Common myeloid progenitor, CD34-positive (primary cell): Measurements from ENCODE around the gene RAB8A.

Experiments
- CTCF ChIA-PET: fragments of 350-600 bp; sonication (Branson Sonifier 250); formaldehyde crosslinking; loops from one replicate; lab custom pipeline; 2021; ENCODE audit warnings: antibody characterized with exemption; lab: Charles Lee
- POLR2A ChIA-PET: fragments of 350-600 bp; sonication (Branson Sonifier 250); formaldehyde crosslinking; loops from one replicate; lab custom pipeline; 2021; ENCODE audit warnings: antibody characterized with exemption; lab: Charles Lee
- DNase-seq, 3 donors: peaks; one replicate each; pipeline versions ENCODE4 v3.0.0 to v3.0.0-alpha.2; 2013
- H3K27ac ChIP-seq, 2 experiments: 1 replicate in 1 of 2; 2 replicates in 1 of 2; pipeline ENCODE4 v1.7.0; 2013; ENCODE audit warnings: inconsistent platforms in 2 of 2, low read length in 2 of 2, mild to moderate bottlenecking in 2 of 2, low read depth in 1 of 2, moderate library complexity in 1 of 2; ENCODE audit not compliant: severe bottlenecking in 2 of 2, insufficient read depth in 1 of 2, poor library complexity in 1 of 2
- H3K27me3 ChIP-seq, 5 experiments: replicated peaks in 2 of 5; 1 replicate in 3 of 5; 2 replicates in 2 of 5; pipeline versions ENCODE4 v1.6.1 to v1.7.0; 2013; ENCODE audit warnings: low read length in 4 of 5, mild to moderate bottlenecking in 2 of 5, moderate library complexity in 2 of 5, inconsistent platforms in 1 of 5; ENCODE audit not compliant: insufficient read depth in 5 of 5, control insufficient read depth in 4 of 5
- H3K36me3 ChIP-seq, 4 experiments: 1 replicate in 2 of 4; 2 replicates in 2 of 4; pipeline versions ENCODE4 v1.6.1 to v1.7.0; 2013; ENCODE audit warnings: low read length in 3 of 4, control low read depth in 1 of 4, mild to moderate bottlenecking in 1 of 4; ENCODE audit not compliant: control insufficient read depth in 4 of 4, insufficient read depth in 4 of 4
- H3K4me1 ChIP-seq, 4 experiments: 1 replicate in 3 of 4; 2 replicates in 1 of 4; pipeline versions ENCODE4 v1.6.1 to v1.7.1; 2013; ENCODE audit warnings: low read length in 3 of 4, mild to moderate bottlenecking in 3 of 4, control low read depth in 1 of 4, inconsistent platforms in 1 of 4, moderate library complexity in 1 of 4; ENCODE audit not compliant: control insufficient read depth in 4 of 4, insufficient read depth in 4 of 4; ENCODE audit errors: control extremely low read depth in 1 of 4
- H3K4me3 ChIP-seq, 7 experiments: 1 replicate in 4 of 7; 2 replicates in 3 of 7; pipeline versions ENCODE4 v1.5.1 to v1.7.0; 2013; ENCODE audit warnings: mild to moderate bottlenecking in 7 of 7, low read length in 6 of 7, moderate library complexity in 6 of 7, inconsistent platforms in 2 of 7, low read depth in 2 of 7, control low read depth in 1 of 7; ENCODE audit not compliant: insufficient read depth in 4 of 7, control insufficient read depth in 1 of 7; ENCODE audit errors: extremely low read depth in 1 of 7
- H3K9me3 ChIP-seq, 5 experiments: 1 replicate in 4 of 5; 2 replicates in 1 of 5; pipeline versions ENCODE4 v1.6.1 to v1.7.1; 2013; ENCODE audit warnings: low read length in 4 of 5, mild to moderate bottlenecking in 2 of 5, inconsistent platforms in 1 of 5, low read depth in 1 of 5, moderate library complexity in 1 of 5; ENCODE audit not compliant: control insufficient read depth in 4 of 5, insufficient read depth in 2 of 5; ENCODE audit errors: control extremely low read depth in 1 of 5
- WGBS: methylation state at CpG from one replicate; pipeline ENCODE4 v1.1.5; 2013; ENCODE audit not compliant: insufficient coverage; 5-methylcytosine and 5-hydroxymethylcytosine counted together

Gene RAB8A

DNA sequence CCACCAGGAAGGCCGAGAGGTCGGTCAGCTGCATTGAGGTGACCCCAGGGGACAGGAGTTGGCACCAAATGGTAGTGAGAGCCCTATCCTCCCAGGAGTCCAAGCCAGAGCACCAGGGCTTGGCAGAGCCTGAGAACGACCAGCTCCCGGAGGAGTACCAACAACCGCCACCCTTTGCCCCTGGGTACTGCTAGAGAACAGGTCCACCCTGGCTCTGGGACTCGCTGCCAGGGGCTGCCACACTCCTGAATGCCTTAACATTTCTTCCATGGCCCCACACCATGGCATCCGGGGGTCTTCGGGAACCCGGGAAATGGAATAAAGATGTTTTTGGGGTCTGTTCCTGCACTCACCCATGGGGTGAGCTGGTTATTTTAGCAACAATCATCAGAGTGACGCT lies 45.9 kb downstream of the RAB8A start:
- Histone ChIP-seq H3K27ac (peak overlapping the region in 1 of 2 experiments; percentile 54), H3K4me1 (peaks cover 0 to 42% (median 33%) of the 10 kb centered on the region in 4 experiments), H3K27me3 (no peaks in the 10 kb centered on the region), H3K4me3 (no peak overlapping the region), H3K36me3 (peaks cover 21 to 58% (median 45%) of the 10 kb centered on the region in 4 experiments), H3K9me3 (no peaks in the 10 kb centered on the region)
- ChIA-PET CTCF (interaction anchor here (1.2 to 3.6 kb wide), 3 partner anchors 8 to 16 kb away, joined by 3 to 13 read pairs (median 4); no protein-coding TSS in a partner anchor), POLR2A (no interaction called here)
- DNase-seq, result no peak
- WGBS, result 100% methylated on average over 3 of the region's 10 CpGs

DNA sequence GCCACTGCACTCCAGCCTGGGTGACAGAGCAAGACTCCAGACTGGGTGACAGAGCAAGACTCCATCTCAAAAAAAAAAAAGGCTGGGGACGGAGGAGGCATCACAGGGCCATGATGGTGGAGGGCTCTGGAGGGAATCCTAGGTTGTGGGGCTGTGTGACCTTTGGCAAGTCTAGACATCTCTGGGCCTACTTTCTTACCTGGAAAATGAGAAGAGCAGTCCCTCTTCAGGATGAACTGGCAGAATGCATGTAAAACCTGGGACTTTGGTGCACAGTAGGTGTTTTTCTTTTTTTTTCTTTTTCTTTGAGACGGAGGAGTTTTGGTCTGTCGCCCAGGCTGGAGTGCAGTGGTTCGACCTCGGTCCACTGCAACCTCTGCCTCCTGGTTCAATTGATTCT lies 48.0 kb downstream of the RAB8A start:
- CTCF ChIA-PET, result interaction anchor here (1.1 to 3.6 kb wide), 2 partner anchors 10 to 42 kb away, joined by 3 to 13 read pairs; no protein-coding TSS in a partner anchor

GRCh38 chr19:16160445-16160942 lies 48.8 kb downstream of the RAB8A start:
- 99% methylated on average over 5 of the region's 6 CpGs for WGBS
- H3K27ac ChIP-seq, result no peak overlapping the region
- no peaks in the 10 kb centered on the region for H3K27me3 ChIP-seq
- DNase-seq, result no peak
- H3K9me3 ChIP-seq, result no peaks in the 10 kb centered on the region
- H3K36me3 ChIP-seq, result peaks cover 9 to 29% (median 21%) of the 10 kb centered on the region in 4 experiments
- H3K4me3 ChIP-seq, result no peak overlapping the region
- CTCF ChIA-PET, result interaction anchor here (1.1 to 3.3 kb wide), 3 partner anchors 12 to 73 kb away, joined by 3 to 9 read pairs (median 5); partner anchors contain the start of gene CIB3
- H3K4me1 ChIP-seq, result peaks cover 0 to 15% (median 10%) of the 10 kb centered on the region in 4 experiments
- POLR2A ChIA-PET, result interaction anchor here (1.1 kb wide), 1 partner anchor 9 kb away, joined by 5 read pairs; no protein-coding TSS in a partner anchor

More for the DNA sequence above, 48.0 kb downstream of the RAB8A start:
- 100% methylated on average over 3 of the region's 5 CpGs for WGBS
- POLR2A ChIA-PET, result interaction anchor here (0.6 to 1.0 kb wide), 2 partner anchors 10 to 1566 kb away, joined by 3 to 5 read pairs; no protein-coding TSS in a partner anchor
- H3K27me3 ChIP-seq, result no peaks in the 10 kb centered on the region
- no peak overlapping the region for H3K27ac ChIP-seq
- DNase-seq, result no peak
- peaks cover 0 to 23% (median 18%) of the 10 kb centered on the region in 4 experiments for H3K4me1 ChIP-seq
- no peak overlapping the region for H3K4me3 ChIP-seq
- H3K9me3 ChIP-seq, result no peaks in the 10 kb centered on the region
- H3K36me3 ChIP-seq, result peaks cover 14 to 37% (median 26%) of the 10 kb centered on the region in 4 experiments

DNA sequence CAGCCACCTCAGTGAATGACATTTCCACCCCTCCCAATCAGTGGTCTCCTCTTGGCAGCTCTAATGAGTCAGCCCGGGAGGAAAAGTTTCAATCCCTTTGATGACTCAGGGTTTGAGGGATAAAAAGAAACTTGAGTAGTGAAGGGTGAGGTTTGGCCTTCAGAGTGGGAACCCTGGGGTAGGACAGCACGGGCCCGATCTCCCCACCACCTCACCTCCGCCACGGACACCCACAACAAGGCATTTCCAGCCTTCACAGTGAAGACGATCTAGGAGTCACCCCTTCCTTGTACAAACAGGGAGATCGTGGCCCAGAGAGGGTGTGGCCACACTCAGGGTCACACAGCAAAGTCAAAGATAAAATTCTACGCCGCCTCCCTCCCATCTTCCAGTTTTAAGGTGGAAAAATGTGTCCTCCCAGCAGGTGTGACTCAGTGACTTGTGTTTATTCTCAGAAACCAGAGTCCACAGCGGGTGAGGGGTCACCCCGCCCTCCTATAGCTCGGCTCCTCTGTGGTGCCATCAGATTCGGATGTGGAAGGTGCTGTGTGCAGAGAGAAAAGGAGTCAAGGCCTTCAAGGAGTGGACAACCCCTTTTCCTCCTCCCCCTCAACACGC lies 49.4 kb downstream of the RAB8A start:
- no peaks in the 10 kb centered on the region for H3K27me3 ChIP-seq
- H3K27ac ChIP-seq, result no peak overlapping the region
- no peak overlapping the region for H3K4me3 ChIP-seq
- CTCF ChIA-PET, result interaction anchor here (0.7 to 3.3 kb wide), 4 partner anchors 11 to 74 kb away, joined by 3 to 9 read pairs (median 4); partner anchors contain the start of gene CIB3
- POLR2A ChIA-PET, result interaction anchor here (1.1 kb wide), 1 partner anchor 9 kb away, joined by 5 read pairs; no protein-coding TSS in a partner anchor
- whole genome bisulfite sequencing, result 81% methylated on average over 9 of the region's 14 CpGs
- peaks cover 9 to 23% (median 16%) of the 10 kb centered on the region in 4 experiments for H3K36me3 ChIP-seq
- peak in 2 of 3 donors; percentile 32 to 45 for DNase-seq
- peaks cover 0 to 9% (median 5%) of the 10 kb centered on the region in 4 experiments for H3K4me1 ChIP-seq
- H3K9me3 ChIP-seq, result no peaks in the 10 kb centered on the region

DNA sequence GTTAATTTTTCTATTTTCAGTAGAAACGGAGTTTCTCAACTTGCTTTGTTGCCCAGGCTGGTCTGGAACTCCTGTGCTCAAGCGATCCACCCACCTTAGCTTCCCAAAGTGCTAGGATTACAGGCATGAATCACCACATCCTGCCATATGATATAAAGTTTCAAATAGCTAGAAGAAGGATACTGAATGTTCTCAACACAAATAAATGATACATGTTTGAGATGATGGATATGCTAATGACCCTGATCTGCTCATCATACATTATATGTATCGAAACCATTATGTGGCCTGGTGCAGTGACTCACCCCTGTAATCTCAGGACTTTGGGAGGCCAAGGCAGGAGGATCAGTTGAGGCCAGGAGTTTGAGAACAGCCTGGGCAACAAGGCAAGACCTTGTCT lies 50.2 kb downstream of the RAB8A start:
- Histone ChIP-seq H3K4me1 (peaks cover 0 to 9% (median 4%) of the 10 kb centered on the region in 4 experiments), H3K4me3 (no peak overlapping the region), H3K27ac (no peak overlapping the region), H3K27me3 (no peaks in the 10 kb centered on the region), H3K36me3 (peaks cover 6 to 16% (median 11%) of the 10 kb centered on the region in 4 experiments), H3K9me3 (no peaks in the 10 kb centered on the region)
- DNase-seq, result peak in 2 of 3 donors; percentile 25 to 43
- ChIA-PET CTCF (interaction anchor here (0.6 to 3.3 kb wide), 5 partner anchors 9 to 313 kb away, joined by 3 to 9 read pairs (median 4); partner anchors contain the start of gene CIB3), POLR2A (interaction anchor here (1.1 kb wide), 1 partner anchor 8 kb away, joined by 5 read pairs; no protein-coding TSS in a partner anchor)
- WGBS, result no CpG with 5 or more reads among the region's 3 CpGs

- no peak for DNase-seq
- Histone ChIP-seq H3K27me3 (no peaks in the 10 kb centered on the region), H3K4me3 (no peak overlapping the region), H3K27ac (no peak overlapping the region), H3K9me3 (peaks cover 0 to 4% (median 0%) of the 10 kb centered on the region in 5 experiments), H3K36me3 (no peaks in the 10 kb centered on the region), H3K4me1 (peaks cover 0 to 24% (median 21%) of the 10 kb centered on the region in 4 experiments)
- POLR2A ChIA-PET, result no interaction called here
- WGBS, result 94% methylated on average over 12 of the region's 13 CpGs
- CTCF ChIA-PET, result interaction anchor here (1.0 to 1.8 kb wide), 3 partner anchors 9 to 17 kb away, joined by 3 to 5 read pairs (median 4); no protein-coding TSS in a partner anchor
These were observed 52.7 kb downstream of the RAB8A start for GRCh38 chr19:16164222-16164890.
